WTC11 (cell line): ENCODE results near the gene JAGN1. TPM values are rescaled to one million over a fixed set of nuclear protein-coding genes. Genes with fewer than 3 reads are reported as not detected.
A peak's percentile ranks its signal among the peaks of the same experiment; 100 is the strongest.
"Not testable (repeated sequence)": the region's sequence is repeated elsewhere in the genome, so short reads cannot be mapped to it uniquely, and the experiment has no call there.

ENCODE experiments used
- ATAC-seq: fragments of 200-7000 bp; cut with Tn5 transposase; 2 replicates; pipeline ENCODE4 v1.10.0; 2021; ENCODE audit warnings: mild to moderate bottlenecking, moderate library complexity
- CTCF ChIA-PET: fragments of 300-600 bp; sonication (Branson Sonifier 250); formaldehyde crosslinking; loops from one replicate; lab custom pipeline; 2021; ENCODE audit warnings: antibody characterized with exemption; lab: Charles Lee
- POLR2A ChIA-PET: fragments of 350-600 bp; sonication (Branson Sonifier 250); formaldehyde crosslinking; loops from one replicate; lab custom pipeline; 2021; ENCODE audit warnings: antibody characterized with exemption; lab: Charles Lee
- DNase-seq: peaks from one replicate; pipeline ENCODE4 v3.0.0; 2021; ENCODE audit warnings: low spot score
- H3K27ac Mint-ChIP-seq: 2 replicates; pipeline ENCODE4 v1.8.0; 2021; ENCODE audit warnings: mixed read lengths
- H3K27me3 Mint-ChIP-seq: 2 replicates; pipeline ENCODE4 v1.8.0; 2021; ENCODE audit warnings: low read depth, mild to moderate bottlenecking, moderate library complexity, mixed read lengths
- H3K36me3 Mint-ChIP-seq: 2 replicates; pipeline ENCODE4 v1.8.0; 2021; ENCODE audit warnings: mixed read lengths
- H3K4me1 Mint-ChIP-seq: 2 replicates; pipeline ENCODE4 v1.8.0; 2022; ENCODE audit warnings: mixed read lengths
- H3K4me3 Mint-ChIP-seq: 2 replicates; pipeline ENCODE4 v1.8.0; 2021; ENCODE audit warnings: mild to moderate bottlenecking, moderate library complexity, mixed read lengths
- H3K9me3 Mint-ChIP-seq: 2 replicates; pipeline ENCODE4 v1.8.0; 2021; ENCODE audit warnings: mixed read lengths
- AR ChIP-seq: fragments of 250-450 bp; sonication (Bioruptor Pico); IDR thresholded peaks from 2 replicates; pipeline ENCODE4 v1.9.0; 2021; ENCODE audit warnings: mild to moderate bottlenecking
- ATF3 ChIP-seq: sonication (generic); formaldehyde crosslinking; conservative IDR thresholded peaks from 2 replicates; pipeline ENCODE4 v1.8.1; 2022; ENCODE audit warnings: mild to moderate bottlenecking, missing genetic modification reagents
- CREM ChIP-seq: sonication (generic); formaldehyde crosslinking; IDR thresholded peaks from 2 replicates; pipeline ENCODE4 v1.8.1; 2022; ENCODE audit warnings: mild to moderate bottlenecking, missing genetic modification reagents, moderate library complexity
- E2F4 ChIP-seq: sonication (generic); formaldehyde crosslinking; IDR thresholded peaks from 2 replicates; pipeline ENCODE4 v1.8.1; 2022; ENCODE audit warnings: low read depth, mild to moderate bottlenecking, moderate library complexity, missing genetic modification reagents, borderline replicate concordance
- ELF4 ChIP-seq: sonication (generic); formaldehyde crosslinking; IDR thresholded peaks from 2 replicates; pipeline ENCODE4 v1.8.1; 2022; ENCODE audit warnings: low read depth, mild to moderate bottlenecking, moderate library complexity, missing genetic modification reagents
- EMX1 ChIP-seq: fragments of 250-450 bp; sonication (Bioruptor Pico); IDR thresholded peaks from 2 replicates; pipeline ENCODE4 v1.8.0; 2021; ENCODE audit warnings: mild to moderate bottlenecking
- ETV6 ChIP-seq: sonication (generic); formaldehyde crosslinking; IDR thresholded peaks from 2 replicates; pipeline ENCODE4 v1.8.1; 2022; ENCODE audit warnings: mild to moderate bottlenecking, missing genetic modification reagents
- IRF2 ChIP-seq: sonication (generic); formaldehyde crosslinking; IDR thresholded peaks from 2 replicates; pipeline ENCODE4 v1.8.0; 2022; ENCODE audit warnings: low read depth, missing genetic modification reagents, borderline replicate concordance
- MYBL2 ChIP-seq: sonication (generic); formaldehyde crosslinking; IDR thresholded peaks from 2 replicates; pipeline ENCODE4 v1.8.1; 2023; ENCODE audit warnings: mild to moderate bottlenecking, moderate library complexity, missing genetic modification reagents
- NR2C2 ChIP-seq: sonication (generic); formaldehyde crosslinking; IDR thresholded peaks from 2 replicates; pipeline ENCODE4 v1.8.0; 2022; ENCODE audit warnings: mild to moderate bottlenecking, missing genetic modification reagents
- PRRX2 ChIP-seq: fragments of 250-450 bp; sonication (Bioruptor Pico); IDR thresholded peaks from 2 replicates; pipeline ENCODE4 v1.8.0; 2021; ENCODE audit warnings: mild to moderate bottlenecking
- SMAD3 ChIP-seq: sonication (generic); formaldehyde crosslinking; IDR thresholded peaks from 2 replicates; pipeline ENCODE4 v1.8.0; 2022; ENCODE audit warnings: missing genetic modification reagents, mild to moderate bottlenecking, borderline replicate concordance
- TEAD4 ChIP-seq: sonication (generic); formaldehyde crosslinking; IDR thresholded peaks from 2 replicates; pipeline ENCODE4 v1.8.0; 2022; ENCODE audit warnings: mild to moderate bottlenecking, missing genetic modification reagents
- USF1 ChIP-seq: sonication (generic); formaldehyde crosslinking; IDR thresholded peaks from 2 replicates; pipeline ENCODE4 v1.8.0; 2022; ENCODE audit warnings: mild to moderate bottlenecking, missing genetic modification reagents
- ZBTB21 ChIP-seq: sonication (generic); formaldehyde crosslinking; IDR thresholded peaks from 2 replicates; pipeline ENCODE4 v1.8.1; 2023; ENCODE audit warnings: mild to moderate bottlenecking, missing genetic modification reagents, borderline replicate concordance
- ZNF263 ChIP-seq: sonication (generic); formaldehyde crosslinking; IDR thresholded peaks from 2 replicates; pipeline ENCODE4 v1.8.1; 2022; ENCODE audit warnings: low read depth, mild to moderate bottlenecking, moderate library complexity, missing genetic modification reagents
- ZNF317 ChIP-seq: sonication (generic); formaldehyde crosslinking; IDR thresholded peaks from 2 replicates; pipeline ENCODE4 v1.8.1; 2023; ENCODE audit warnings: low read depth, mild to moderate bottlenecking, moderate library complexity, missing genetic modification reagents, borderline replicate concordance
- ZNF396 ChIP-seq: fragments of 250-450 bp; sonication (Bioruptor Pico); IDR thresholded peaks from 2 replicates; pipeline ENCODE4 v1.8.0; 2021; ENCODE audit warnings: mild to moderate bottlenecking, moderate library complexity, borderline replicate concordance
- ZNF671 ChIP-seq: fragments of 250-450 bp; sonication (Bioruptor Pico); IDR thresholded peaks from 2 replicates; pipeline ENCODE4 v1.8.0; 2021; ENCODE audit warnings: mild to moderate bottlenecking
- total RNA-seq: library from RNA; stranded (reverse); gene quantifications from 3 replicates; pipeline ENCODE4 v1.2.3, GENCODE V29; 2021
- TF ChIP-seq, protein P1 (sequence below): fragments of 250-450 bp; sonication (Bioruptor Pico); IDR thresholded peaks from 2 replicates; pipeline ENCODE4 v1.9.0; 2021; ENCODE audit warnings: mild to moderate bottlenecking, borderline replicate concordance
- TF ChIP-seq, protein P2 (sequence below): sonication (generic); formaldehyde crosslinking; IDR thresholded peaks from 2 replicates; pipeline ENCODE4 v1.8.1; 2023; ENCODE audit warnings: mild to moderate bottlenecking, moderate library complexity, missing genetic modification reagents
- TF ChIP-seq, protein P3 (sequence below): sonication (generic); formaldehyde crosslinking; IDR thresholded peaks from 2 replicates; pipeline ENCODE4 v1.8.1; 2023; ENCODE audit warnings: mild to moderate bottlenecking, missing genetic modification reagents

Gene JAGN1
- total RNA-seq, 1 experiment from 2014 or later, result 25.6 TPM

DNA sequence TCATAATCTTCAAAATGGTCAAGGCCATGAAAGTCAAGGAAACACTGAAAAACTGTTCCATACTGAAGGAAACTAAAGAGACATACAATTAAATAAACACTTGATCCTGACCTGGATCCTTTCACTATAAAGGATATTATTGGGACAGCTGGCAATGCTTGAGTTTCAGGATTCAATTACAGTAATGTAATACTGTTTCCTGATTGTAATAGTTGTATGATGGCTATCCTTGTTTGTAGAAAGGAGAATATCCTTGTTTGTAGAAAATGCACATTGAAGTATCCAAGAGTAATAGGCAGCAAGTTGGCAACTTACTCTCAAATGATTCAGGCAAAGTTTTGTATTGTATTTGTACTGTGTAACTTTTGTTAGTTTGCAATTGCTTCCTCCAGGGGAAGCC lies 15.0 kb upstream of the JAGN1 start (continued):
- TF ChIP-seq, protein P1, sequence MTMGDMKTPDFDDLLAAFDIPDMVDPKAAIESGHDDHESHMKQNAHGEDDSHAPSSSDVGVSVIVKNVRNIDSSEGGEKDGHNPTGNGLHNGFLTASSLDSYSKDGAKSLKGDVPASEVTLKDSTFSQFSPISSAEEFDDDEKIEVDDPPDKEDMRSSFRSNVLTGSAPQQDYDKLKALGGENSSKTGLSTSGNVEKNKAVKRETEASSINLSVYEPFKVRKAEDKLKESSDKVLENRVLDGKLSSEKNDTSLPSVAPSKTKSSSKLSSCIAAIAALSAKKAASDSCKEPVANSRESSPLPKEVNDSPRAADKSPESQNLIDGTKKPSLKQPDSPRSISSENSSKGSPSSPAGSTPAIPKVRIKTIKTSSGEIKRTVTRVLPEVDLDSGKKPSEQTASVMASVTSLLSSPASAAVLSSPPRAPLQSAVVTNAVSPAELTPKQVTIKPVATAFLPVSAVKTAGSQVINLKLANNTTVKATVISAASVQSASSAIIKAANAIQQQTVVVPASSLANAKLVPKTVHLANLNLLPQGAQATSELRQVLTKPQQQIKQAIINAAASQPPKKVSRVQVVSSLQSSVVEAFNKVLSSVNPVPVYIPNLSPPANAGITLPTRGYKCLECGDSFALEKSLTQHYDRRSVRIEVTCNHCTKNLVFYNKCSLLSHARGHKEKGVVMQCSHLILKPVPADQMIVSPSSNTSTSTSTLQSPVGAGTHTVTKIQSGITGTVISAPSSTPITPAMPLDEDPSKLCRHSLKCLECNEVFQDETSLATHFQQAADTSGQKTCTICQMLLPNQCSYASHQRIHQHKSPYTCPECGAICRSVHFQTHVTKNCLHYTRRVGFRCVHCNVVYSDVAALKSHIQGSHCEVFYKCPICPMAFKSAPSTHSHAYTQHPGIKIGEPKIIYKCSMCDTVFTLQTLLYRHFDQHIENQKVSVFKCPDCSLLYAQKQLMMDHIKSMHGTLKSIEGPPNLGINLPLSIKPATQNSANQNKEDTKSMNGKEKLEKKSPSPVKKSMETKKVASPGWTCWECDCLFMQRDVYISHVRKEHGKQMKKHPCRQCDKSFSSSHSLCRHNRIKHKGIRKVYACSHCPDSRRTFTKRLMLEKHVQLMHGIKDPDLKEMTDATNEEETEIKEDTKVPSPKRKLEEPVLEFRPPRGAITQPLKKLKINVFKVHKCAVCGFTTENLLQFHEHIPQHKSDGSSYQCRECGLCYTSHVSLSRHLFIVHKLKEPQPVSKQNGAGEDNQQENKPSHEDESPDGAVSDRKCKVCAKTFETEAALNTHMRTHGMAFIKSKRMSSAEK (CRISPR knock-in tag), result no peak
- no peak for TF ChIP-seq CREM (CRISPR knock-in tag)
- TF ChIP-seq ZBTB21 (CRISPR knock-in tag), result no peak
- TF ChIP-seq EMX1 (CRISPR knock-in tag), result no peak
- no peak for TF ChIP-seq MYBL2 (CRISPR knock-in tag)
- TF ChIP-seq ZNF671 (CRISPR knock-in tag), result no peak
- TF ChIP-seq ATF3 (CRISPR knock-in tag), result no peak
- no peak for TF ChIP-seq ZNF317 (CRISPR knock-in tag)
- no peak for TF ChIP-seq USF1 (CRISPR knock-in tag)
- TF ChIP-seq E2F4, result no peak
- no peak for TF ChIP-seq ZNF396
- TF ChIP-seq IRF2 (CRISPR knock-in tag), result no peak
- TF ChIP-seq, protein P2, sequence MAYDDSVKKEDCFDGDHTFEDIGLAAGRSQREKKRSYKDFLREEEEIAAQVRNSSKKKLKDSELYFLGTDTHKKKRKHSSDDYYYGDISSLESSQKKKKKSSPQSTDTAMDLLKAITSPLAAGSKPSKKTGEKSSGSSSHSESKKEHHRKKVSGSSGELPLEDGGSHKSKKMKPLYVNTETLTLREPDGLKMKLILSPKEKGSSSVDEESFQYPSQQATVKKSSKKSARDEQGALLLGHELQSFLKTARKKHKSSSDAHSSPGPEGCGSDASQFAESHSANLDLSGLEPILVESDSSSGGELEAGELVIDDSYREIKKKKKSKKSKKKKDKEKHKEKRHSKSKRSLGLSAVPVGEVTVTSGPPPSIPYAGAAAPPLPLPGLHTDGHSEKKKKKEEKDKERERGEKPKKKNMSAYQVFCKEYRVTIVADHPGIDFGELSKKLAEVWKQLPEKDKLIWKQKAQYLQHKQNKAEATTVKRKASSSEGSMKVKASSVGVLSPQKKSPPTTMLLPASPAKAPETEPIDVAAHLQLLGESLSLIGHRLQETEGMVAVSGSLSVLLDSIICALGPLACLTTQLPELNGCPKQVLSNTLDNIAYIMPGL, result no peak
- no peak for TF ChIP-seq ELF4

- not testable (repeated sequence) for H3K27me3 Mint-ChIP-seq, H3K36me3 Mint-ChIP-seq, DNase-seq, H3K4me3 Mint-ChIP-seq, H3K9me3 Mint-ChIP-seq, ATAC-seq, H3K27ac Mint-ChIP-seq, H3K4me1 Mint-ChIP-seq
- POLR2A ChIA-PET, result interaction anchor here (0.6 kb wide), 1 partner anchor 104 kb away, joined by 6 read pairs; no protein-coding TSS in a partner anchor
- CTCF ChIA-PET, result interaction anchor here (1.6 kb wide), 2 partner anchors 49 to 57 kb away, joined by 3 to 5 read pairs; no protein-coding TSS in a partner anchor
These were observed 14.2 kb upstream of the JAGN1 start for GRCh38 chr3:9876255-9876654.

GRCh38 chr3:9876991-9877390 lies 13.4 kb upstream of the JAGN1 start:
- peaks cover 5% of the 10 kb centered on the region; the same call in 1 of the 2 replicates for H3K27me3 Mint-ChIP-seq
- no peak overlapping the region for H3K27ac Mint-ChIP-seq
- H3K36me3 Mint-ChIP-seq, result no peaks in the 10 kb centered on the region
- ATAC-seq (0 out of 2 replicates have a peak, but pooled peaks have one; percentile 18), DNase-seq (no peak)
- no peaks in the 10 kb centered on the region for H3K4me1 Mint-ChIP-seq
- no peak overlapping the region for H3K4me3 Mint-ChIP-seq
- ChIA-PET CTCF (interaction anchor here (0.9 to 1.6 kb wide), 2 partner anchors 56 to 69 kb away, joined by 3 to 4 read pairs; no protein-coding TSS in a partner anchor), POLR2A (interaction anchor here (0.7 kb wide), 1 partner anchor 114 kb away, joined by 6 read pairs; no protein-coding TSS in a partner anchor)
- no peaks in the 10 kb centered on the region for H3K9me3 Mint-ChIP-seq
- TF ChIP-seq SMAD3 (CRISPR knock-in tag) (no peak), ZNF263 (no peak), CREM (CRISPR knock-in tag) (no peak), NR2C2 (CRISPR knock-in tag) (no peak), TEAD4 (CRISPR knock-in tag) (no peak), PRRX2 (CRISPR knock-in tag) (no peak), ETV6 (CRISPR knock-in tag) (no peak), MYBL2 (CRISPR knock-in tag) (no peak), AR (no peak)
- TF ChIP-seq, protein P3, sequence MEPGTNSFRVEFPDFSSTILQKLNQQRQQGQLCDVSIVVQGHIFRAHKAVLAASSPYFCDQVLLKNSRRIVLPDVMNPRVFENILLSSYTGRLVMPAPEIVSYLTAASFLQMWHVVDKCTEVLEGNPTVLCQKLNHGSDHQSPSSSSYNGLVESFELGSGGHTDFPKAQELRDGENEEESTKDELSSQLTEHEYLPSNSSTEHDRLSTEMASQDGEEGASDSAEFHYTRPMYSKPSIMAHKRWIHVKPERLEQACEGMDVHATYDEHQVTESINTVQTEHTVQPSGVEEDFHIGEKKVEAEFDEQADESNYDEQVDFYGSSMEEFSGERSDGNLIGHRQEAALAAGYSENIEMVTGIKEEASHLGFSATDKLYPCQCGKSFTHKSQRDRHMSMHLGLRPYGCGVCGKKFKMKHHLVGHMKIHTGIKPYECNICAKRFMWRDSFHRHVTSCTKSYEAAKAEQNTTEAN (CRISPR knock-in tag), result no peak
